HTERT RPE-1 (cell line): Measurements from ENCODE around the gene DUSP15.
"Not testable (repeated sequence)": the region's sequence is repeated elsewhere in the genome, so short reads cannot be mapped to it uniquely, and the experiment has no call there.

Experiments
- in situ Hi-C: fragments of 300-500 bp; cut with MboI; formaldehyde crosslinking; loops from 4 replicates; pipeline ENCODE4 v1.14.3; 2020; ENCODE audit warnings: low sequenced_read_pairs

The DUSP15 gene

GRCh38 chr20:31840906-31841816, 29.2 kb downstream of the DUSP15 start:
- in situ Hi-C loops, result no loop called here

- in situ Hi-C loops, result no loop called here
Observed at GRCh38 chr20:31839782-31840487, 30.4 kb downstream of the DUSP15 start.

GRCh38 chr20:31838646-31839292, 31.6 kb downstream of the DUSP15 start:
- in situ Hi-C loops, result no loop called here

GRCh38 chr20:31837896-31838397, 32.4 kb downstream of the DUSP15 start:
- in situ Hi-C loops, result no loop called here

GRCh38 chr20:31836853-31837608, 33.3 kb downstream of the DUSP15 start:
- in situ Hi-C loops, result no loop called here

- in situ Hi-C loops, result no loop called here
Observed at GRCh38 chr20:31835977-31836852, 34.1 kb downstream of the DUSP15 start.

GRCh38 chr20:31835554-31835953, 34.8 kb downstream of the DUSP15 start:
- in situ Hi-C loops, result no loop called here

GRCh38 chr20:31833931-31834521, 36.3 kb downstream of the DUSP15 start:
- in situ Hi-C loops, result no loop called here

- in situ Hi-C loops, result no loop called here
Observed at GRCh38 chr20:31833130-31833930, 37.0 kb downstream of the DUSP15 start.

- in situ Hi-C loops, result no loop called here
Observed at GRCh38 chr20:31831771-31832306, 38.5 kb downstream of the DUSP15 start.

GRCh38 chr20:31831211-31831610, 39.1 kb downstream of the DUSP15 start:
- in situ Hi-C loops, result no loop called here

GRCh38 chr20:31830406-31830981, 39.8 kb downstream of the DUSP15 start:
- in situ Hi-C loops, result no loop called here

- in situ Hi-C loops, result no loop called here
Observed at GRCh38 chr20:31829731-31830130, 40.6 kb downstream of the DUSP15 start.

- in situ Hi-C loops, result not testable (repeated sequence)
Observed at GRCh38 chr20:31828016-31828415, 42.3 kb downstream of the DUSP15 start.

- in situ Hi-C loops, result no loop called here
Observed at GRCh38 chr20:31827059-31827458, 43.3 kb downstream of the DUSP15 start.

- in situ Hi-C loops, result no loop called here
Observed at GRCh38 chr20:31826074-31826473, 44.3 kb downstream of the DUSP15 start.

GRCh38 chr20:31824554-31825313, 45.6 kb downstream of the DUSP15 start:
- in situ Hi-C loops, result no loop called here
